LHCN-M2 (cell line): ENCODE results near the gene KIF26B. TPM values are rescaled to one million over a fixed set of nuclear protein-coding genes. Genes with fewer than 3 reads are reported as not detected.
A peak's percentile ranks its signal among the peaks of the same experiment; 100 is the strongest.
"Not testable (repeated sequence)": the region's sequence is repeated elsewhere in the genome, so short reads cannot be mapped to it uniquely, and the experiment has no call there.

ENCODE experiments used
- DNase-seq: peaks from one replicate; pipeline ENCODE4 v3.0.0-alpha.2; 2012; ENCODE audit warnings: low read depth
- total RNA-seq: library from RNA; depleted of rRNA; stranded (reverse); fragments of >200 nt; gene quantifications from 2 replicates; pipeline ENCODE4 v1.2.3, GENCODE V29; 2014

The KIF26B gene
- total RNA-seq, 1 experiment from 2014 or later, result 0.17 TPM

GRCh38 chr1:245355851-245356630 lies 201.3 kb downstream of the KIF26B start:
- DNase-seq, result not testable (repeated sequence)

- no peak for DNase-seq
Observed at GRCh38 chr1:245356891-245357585, 202.3 kb downstream of the KIF26B start.

- not testable (repeated sequence) for DNase-seq
Observed at GRCh38 chr1:245359101-245359680, 204.4 kb downstream of the KIF26B start.

DNA sequence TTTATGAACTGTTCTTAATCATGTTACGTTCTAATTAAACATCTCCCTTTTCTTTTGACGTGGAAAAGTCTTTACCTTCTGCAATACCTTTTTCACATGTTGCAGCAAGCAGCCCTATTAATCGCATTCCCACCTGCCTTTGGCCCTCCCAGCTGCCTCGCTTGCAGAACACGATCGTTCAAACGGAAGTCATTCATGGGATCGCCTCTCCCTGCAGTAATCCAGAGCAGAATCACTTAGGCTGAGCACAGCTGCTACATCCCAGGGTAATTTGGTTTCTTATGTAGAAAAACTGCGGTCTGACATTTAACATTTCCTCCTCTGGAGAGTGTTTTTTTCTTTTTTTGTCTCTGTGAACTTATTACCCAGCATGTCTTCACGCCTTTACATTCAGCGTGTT lies 206.3 kb downstream of the KIF26B start:
- DNase-seq, result no peak

DNA sequence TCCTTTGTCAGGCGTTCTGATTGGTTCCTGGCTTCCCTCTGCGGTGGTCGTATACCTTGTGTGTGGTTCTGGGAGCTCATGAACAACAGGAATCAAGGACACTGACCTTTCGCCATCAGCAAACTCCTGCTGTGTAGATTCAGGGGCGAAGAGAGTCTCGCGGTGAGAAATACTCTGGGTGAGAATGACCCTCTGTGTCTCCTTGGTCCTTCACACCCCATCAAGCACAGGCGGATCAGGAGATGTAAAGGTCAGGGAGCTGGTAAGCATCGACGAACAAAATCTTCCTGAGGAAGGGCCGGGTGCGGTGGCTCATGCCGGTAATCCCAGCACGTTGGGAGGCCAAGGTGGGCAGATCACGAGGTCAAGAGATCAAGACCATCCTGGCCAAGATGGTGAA lies 207.2 kb downstream of the KIF26B start:
- DNase-seq, result no peak

DNA sequence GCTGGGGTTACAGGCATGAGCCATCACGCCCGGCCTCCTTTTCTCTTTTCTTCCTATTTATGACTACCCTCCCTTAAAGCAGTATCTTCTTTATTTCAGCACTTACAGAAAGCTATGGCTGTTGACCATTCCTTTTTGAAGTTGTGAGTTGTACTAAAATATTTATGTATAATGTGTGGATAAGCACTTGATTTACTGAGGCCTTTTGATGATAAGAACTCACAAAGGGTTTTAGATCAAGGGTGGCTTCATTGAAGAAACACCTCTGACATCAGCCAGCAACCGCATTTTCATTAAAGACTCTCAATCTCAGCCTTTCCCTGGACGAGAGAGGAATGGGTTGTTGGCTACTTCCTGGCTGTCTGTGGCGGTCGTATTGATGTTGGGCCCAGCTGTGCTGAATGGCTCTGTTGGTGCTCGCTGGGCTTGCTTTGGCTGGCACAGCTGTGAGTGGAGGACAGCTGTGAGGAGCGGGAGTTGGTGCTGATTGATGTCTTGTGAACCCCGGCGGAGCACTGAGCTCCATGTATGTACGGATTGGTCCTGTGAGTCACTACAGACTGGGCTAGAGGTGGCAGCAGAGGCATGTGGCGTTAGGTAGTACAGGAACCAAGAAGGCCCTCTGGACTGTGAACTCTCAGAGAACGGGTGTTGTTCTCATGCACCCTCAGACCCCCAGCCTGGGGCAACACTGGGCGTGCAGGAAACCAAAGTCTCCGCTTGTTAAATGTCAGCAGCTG lies 208.8 kb downstream of the KIF26B start:
- DNase-seq, result peak; percentile 4

DNA sequence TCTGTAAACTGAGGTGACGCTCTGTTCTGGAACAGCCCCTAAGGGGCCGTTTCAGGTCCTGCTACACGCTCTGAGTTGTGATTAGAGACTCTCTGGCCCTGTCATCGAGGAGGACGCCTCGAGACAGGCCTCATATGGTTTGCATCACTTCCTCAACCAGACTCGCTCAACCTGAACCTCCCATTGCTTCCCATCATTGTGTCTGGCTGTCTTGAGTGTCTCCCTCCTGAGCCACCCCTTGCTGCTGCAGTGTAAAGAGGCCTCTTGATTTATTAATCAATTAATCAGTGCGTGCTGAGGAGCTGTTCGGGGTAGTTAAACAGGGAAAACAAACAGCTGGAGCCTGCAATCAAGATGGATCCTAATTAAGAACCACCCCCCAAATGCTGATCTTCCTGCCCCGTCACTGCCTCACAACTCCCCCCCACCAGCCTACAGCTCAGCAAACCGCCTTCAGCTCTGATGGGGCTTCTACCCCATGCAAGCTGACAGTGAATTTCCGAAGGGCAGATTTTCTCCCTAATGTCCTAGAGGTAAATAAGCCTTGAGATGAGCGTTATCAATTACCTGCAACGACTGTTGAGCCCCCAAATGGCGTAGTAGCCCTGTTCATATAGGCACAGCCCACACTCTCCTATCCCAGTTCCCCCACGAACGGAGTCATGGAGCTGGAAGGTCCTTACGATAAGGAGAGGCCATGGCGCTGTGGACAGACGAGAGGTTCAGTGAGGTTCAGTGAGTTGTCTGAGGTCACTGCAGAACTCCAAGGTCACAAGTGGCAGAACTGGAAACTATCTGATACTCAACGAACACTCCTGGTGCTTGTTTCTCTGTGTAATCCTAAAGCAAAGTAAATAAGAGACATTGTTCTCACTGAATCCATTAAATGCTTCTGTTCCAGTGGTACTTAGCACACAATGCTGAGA lies 210.6 kb downstream of the KIF26B start:
- no peak for DNase-seq

DNA sequence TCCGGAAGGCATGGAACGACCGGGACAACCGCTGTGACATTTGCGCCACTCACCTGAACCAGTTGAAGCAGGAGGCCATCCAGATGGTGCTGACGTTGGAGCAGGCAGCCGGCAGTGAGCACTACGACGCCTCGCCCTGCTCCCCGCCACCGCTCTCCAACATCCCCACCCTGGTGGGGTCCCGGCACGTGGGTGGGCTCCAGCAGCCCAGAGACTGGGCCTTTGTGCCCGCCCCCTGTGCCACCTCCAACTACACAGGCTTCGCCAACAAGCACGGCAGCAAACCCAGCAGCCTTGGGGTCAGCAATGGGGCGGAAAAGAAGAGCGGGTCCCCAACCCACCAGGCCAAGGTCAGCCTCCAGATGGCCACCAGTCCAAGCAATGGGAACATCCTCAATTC lies 212.1 kb downstream of the KIF26B start:
- no peak for DNase-seq

GRCh38 chr1:245370175-245370825 lies 215.5 kb downstream of the KIF26B start:
- DNase-seq, result no peak

DNA sequence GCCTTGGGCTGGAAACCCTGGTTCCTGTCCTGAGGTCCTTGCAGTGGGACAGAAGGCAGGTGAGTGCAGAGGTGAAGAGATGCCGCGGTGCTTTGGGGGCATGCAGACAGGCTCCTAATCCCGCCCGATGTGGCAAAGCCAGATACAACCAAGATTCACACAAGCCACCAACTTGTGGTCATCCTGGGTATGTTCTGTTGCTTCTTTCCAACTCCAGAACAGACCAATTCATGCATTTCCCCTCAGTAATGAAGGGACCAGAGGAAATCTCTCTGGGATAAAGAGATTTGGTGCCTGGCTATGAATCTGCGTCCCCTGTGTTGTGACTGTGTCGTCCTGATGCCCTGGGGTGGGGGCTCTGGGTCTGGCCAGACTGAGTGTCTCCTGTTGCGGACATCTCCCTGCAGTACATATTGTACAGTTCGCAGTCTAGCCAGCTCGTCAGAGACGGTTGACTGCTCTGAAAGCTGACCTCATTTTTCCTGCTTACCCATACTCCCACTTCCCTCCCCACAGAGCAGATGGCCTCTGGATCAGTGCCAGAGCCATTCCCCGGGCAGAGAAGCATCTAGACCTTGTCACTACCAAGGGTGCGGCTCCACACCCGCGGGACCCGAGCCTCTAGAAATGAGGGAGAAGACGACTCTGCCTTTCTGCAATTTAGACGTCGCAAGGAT lies 216.3 kb downstream of the KIF26B start:
- DNase-seq, result no peak

DNA sequence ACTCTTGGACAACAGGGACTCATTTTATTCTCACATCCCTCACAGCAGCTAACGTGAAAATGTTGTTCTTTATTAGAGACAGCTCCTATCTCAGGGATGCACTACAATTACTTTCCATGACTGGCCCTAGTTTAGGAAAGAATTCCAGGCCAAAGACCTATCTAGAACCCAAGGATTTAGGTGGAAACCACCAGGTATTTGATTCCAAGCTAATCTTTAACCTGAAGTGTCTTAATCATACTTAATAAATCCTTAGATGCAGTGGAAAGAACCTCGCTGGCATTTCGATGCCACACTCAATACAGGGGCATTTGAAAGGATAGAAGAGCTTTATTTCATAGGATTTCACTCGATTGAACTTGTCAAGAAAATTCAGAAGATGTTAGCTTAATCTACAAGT lies 218.3 kb downstream of the KIF26B start:
- DNase-seq, result no peak

DNA sequence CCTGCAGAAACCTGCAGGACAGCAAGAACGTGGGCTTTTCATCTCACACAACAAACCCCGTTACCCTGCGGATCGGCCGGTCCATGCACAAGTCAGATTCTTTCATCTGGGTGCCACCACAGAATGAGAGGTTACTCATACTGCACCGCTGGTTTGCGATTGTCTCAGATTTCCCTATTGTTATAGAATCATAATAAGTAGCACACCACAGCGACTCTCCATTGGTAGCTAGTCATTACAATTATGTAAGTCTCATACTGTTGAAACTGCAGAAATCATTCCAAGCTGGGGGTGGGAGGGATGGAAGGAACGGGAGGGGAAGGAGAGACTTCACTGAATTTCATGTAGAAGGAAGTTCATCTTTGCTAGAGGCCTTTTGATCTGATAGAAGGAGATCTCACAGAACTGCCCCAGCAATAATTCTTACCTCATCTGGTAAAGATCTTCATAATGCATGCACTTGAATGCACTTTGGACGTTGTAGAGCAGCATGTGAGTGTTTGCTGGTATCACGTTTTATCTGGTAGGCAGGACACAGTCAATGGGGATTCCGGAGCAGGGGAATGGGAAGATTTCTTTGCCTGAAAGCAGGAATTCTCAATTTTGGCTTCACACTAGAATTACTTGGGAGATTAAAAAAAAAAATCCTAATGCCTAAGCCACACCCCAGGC lies 221.1 kb downstream of the KIF26B start:
- no peak for DNase-seq

DNA sequence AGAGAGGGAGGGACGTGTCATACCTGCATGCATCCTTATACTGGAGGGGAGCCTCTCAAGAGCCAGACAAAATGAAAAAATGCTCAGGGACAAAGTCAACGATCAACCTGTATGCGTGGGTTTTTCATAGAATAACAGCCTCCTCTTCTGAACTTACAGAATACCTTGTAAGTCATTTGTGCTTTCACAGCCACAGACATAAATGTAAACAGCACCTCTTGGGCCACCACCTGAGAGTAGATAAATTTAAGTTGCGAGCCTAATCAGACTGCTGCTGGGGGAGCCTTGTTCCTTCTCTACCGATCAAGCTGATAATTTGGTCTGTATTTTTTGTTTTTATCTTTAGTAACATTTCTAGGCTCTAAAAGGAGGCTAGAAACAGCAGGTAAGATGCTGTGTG lies 223.1 kb downstream of the KIF26B start:
- no peak for DNase-seq

DNA sequence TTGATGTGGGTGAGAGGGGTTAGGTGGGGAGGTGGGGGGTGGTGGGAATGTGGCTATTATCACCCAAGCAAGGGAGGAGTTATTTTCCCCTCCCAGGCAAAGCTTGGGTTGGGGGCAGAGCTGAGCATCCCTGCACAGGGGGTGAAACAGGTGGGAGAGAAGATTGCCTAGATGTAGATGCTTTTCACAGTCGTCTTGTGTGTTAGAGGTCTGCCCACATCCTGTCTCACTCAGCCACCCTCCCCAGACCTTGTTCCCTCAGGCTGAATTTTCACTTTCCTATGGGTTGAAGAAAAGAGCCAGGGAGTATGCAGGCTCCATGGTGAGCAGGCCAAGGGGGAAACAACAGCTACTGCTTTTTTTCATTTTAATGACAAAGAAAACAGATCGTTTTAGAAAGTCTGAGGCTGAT lies 223.5 kb downstream of the KIF26B start:
- DNase-seq, result no peak

GRCh38 chr1:245378745-245379144 lies 224.0 kb downstream of the KIF26B start:
- no peak for DNase-seq

- DNase-seq, result no peak
Observed at GRCh38 chr1:245380790-245381535, 226.2 kb downstream of the KIF26B start.

DNA sequence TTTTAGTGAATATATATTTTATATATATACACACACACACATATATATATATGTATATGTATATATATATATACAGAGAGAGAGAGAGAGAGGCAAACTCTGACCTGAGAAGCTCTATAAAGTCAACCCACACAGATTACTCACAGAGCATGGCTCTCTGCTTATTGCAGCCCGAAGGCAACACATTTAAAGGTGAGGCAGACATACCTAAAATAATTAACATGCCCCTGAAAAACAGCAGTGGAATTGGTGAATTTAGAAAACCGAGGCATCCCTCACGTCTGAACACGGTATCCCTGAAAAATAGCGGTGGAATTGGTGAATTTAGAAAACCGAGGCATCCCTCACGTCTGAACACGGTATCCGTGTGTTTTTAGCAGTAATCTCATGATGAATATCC lies 228.2 kb downstream of the KIF26B start:
- no peak for DNase-seq
